Activated CD4-positive, CD25-positive, alpha-beta regulatory T cell treated with anti-CD3 and anti-CD28 coated beads, Interleukin-2, amount 50 U/mL, for 16 hours (primary cell): ENCODE measurements around the gene SLC2A1.
"Not testable (repeated sequence)": the region's sequence is repeated elsewhere in the genome, so short reads cannot be mapped to it uniquely, and the experiment has no call there.

ENCODE experiments used
- DNase-seq: peaks from one replicate; pipeline ENCODE4 v3.0.0-alpha.2; 2020; ENCODE audit warnings: low read depth, low spot score

The SLC2A1 gene

DNA sequence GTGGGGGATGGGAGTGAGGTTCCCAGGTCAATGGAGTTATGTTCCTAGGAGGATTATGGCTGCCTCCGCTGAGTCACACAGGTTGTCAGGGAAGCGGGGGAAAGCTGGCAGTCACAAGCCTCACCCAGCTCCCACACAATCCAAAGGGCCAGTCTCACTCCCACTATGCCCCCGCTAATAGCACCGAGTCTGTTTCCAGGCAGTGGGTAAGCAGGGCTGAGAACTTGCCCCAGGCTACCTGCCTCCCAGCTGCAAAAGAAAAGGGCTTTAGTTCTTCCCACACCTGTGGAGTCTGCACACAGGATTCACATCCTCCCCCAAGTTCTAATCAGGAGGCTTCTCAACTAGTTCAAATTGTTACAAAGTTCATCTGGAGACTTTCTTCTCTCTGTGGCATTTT is 58.7 kb downstream of the SLC2A1 start:
- DNase-seq, result not testable (repeated sequence)

DNA sequence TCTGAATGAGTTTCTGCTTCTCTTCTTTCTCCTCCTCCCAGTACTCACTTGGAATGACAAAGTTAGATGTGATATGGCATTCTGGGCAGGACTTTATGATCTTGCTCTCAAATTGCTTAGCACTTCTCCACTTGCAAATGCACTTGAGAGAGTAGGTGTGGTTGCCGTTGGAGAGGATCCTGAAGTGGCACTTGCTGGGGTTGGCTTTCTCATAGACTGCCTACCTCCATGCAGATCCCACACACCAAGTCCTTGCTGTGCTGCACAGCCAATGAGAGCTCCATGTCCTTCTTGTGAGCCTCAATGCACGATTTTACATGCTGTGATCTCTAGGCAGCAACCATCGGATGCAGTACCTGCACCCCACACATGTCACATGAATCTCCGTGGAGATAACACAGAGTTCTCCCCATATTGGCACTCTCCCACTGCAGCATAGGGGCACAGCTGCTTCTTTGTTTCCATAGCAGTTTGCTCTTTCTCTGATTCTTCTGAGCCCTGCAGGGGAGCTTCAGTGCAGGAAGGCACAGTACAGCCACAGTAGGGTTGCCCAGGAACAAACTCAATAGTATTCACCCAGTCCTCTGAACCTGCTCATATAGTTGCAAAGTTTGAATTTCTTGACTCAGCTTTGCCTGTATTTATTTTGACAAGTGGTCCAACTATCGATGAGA is 67.1 kb downstream of the SLC2A1 start:
- DNase-seq, result no peak

DNA sequence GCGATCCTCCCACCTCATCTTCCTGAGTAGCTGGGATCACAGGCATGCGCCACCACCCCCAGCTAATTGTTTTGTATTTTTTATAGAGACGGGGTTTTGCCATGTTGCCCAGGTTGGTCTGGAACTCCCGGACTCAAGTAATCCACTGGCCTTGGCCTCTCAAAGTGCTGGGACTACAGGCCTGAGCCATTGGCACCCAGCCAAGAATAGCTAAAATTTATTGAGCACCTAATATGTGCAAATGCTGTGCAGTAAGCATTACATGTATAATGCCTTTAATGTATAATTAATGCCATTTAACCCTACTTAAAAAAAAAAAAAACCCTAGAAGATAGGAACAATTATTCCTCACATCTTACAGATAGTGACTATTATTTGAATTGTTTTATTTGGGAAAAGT is 69.4 kb downstream of the SLC2A1 start:
- DNase-seq, result no peak

DNA sequence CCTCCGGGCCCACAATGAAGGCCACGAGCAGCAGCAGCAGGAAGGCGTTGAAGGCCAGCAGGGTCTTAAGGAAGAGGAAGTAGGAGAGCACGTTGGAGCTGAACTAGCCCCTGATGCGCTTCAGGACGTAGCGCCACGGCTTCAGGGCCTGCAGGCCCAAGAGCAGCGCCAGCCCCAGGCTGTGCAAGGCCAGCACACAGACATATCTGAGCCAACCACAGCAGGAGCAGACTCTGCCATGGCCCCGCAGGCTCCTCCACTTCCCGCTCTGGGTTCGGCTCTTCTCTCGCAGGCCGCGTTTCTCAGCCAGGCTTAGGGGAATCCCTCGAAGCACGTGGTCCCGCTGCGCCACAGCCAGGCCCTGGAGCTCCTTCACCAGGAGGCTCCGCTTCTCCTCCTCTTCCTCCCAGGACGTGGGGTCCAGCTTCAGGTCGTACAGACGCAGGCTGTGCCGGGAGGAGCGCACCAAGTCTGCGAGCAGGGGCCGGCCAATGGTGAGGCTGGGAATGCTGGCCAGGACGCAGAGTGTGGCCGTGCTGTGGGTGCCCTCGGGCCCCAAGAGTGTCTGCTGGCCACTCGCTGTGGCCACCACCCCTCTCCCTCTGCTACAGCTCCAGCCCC is 70.5 kb downstream of the SLC2A1 start:
- no peak for DNase-seq

DNA sequence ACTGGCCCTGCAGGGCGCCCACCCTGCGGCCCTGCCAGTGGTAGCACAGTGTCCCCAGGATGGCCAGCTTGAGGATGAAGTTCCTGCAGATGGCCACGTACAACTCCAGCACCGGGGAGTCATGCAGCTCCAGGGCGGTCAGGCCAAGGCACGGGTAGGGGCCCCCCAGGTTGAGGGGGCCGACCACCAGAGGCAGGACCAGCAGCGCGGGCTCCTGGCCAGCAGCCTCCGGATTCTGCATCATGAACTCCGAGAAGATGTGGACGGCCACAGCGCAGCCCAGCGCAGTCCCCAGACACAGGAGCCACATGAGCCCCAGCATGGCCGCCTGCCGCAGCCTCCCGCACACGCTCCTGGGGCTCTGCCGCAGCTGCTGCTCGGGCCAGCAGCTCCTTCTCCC is 71.3 kb downstream of the SLC2A1 start:
- no peak for DNase-seq

DNA sequence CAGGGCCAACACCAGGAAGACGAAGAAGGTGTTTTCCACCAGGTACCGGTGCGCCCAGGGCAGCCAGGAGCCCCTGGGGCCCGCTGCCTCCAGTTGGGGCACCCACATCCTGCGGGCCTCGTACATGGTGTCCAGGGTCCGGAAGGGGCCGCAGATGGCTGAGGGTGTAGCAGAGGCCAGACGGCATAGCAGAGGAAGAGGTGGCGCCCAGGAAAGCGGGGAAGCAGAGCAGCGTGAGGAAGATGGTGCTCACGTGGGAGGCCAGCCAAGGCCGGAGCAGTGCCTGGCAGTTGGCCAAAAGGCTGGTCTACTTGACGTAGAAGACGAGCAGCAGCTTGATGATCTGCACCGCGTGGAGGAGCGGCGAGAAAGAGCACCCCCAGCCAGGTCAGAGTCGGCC is 71.9 kb downstream of the SLC2A1 start:
- no peak for DNase-seq

DNA sequence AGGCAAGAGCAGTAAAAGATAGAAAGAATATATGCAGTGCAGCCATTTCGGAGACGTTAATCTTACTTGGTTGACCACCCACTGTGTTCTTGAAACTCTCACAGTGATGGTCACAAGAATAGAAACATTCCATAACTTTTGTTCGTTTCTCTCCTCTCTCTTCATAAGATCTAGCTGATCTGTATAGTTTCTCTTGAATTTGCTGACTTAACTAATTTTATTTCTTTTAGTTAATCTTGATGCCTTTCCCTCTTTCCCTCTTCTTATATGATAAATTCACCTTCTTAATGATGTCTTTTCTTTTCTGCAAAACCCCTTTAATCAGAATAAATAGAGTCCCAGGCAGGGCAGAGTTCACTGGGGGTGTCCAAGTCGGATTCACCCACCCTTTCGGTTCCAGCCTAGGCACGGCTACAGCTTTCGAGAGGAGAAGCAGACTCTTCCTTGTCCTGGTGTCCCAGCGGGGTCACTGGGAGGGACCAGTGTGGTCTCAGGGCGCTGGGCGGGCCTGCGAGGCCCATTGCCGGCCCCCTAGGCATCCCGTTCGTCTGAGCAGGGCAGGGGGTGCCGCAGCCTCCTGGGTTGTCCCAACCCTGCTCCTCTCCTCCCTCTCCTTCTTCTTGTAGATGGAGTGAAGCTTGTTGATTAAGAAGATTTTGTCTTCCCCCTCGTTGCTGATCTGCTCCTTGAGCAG is 72.5 kb downstream of the SLC2A1 start:
- no peak for DNase-seq

DNA sequence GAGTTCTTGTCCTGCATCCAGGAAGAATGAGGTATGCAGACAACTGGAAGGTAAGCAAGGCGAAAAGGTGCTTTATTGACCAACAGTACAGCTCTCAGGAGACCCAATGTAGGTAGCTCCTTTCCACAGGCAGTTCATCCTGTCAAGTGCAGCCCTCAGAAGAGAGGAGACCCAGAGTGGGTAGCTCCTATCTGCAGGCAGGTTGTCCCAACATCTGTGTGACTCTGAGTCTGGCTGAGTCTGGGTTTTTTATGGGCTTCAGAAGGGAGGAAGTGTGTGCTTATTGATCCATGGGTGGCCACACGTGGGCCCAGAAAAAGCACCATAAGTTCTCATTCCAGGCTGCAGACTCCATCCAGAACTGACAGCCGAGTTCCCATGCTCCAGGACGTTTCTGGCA is 78.3 kb downstream of the SLC2A1 start:
- DNase-seq, result no peak

DNA sequence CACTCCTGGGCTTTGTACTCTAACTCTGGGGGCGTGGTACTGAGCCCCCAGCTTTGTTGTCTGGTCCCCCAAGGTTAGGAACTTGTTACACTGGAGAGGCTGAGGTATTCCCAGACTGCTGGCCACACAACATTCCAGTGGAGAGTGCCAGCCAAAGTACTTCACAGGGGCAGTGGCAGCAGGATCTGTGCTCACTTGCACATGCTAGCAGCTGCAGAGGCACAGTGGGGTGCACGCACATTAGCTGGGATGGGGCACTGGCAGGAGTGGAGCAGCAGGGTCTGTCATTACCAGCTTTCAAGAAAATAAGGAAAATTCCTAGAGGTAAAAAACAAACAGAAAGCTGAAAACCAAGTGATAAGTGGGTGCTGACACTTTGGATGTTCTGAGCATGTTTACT is 81.3 kb downstream of the SLC2A1 start:
- DNase-seq, result no peak

DNA sequence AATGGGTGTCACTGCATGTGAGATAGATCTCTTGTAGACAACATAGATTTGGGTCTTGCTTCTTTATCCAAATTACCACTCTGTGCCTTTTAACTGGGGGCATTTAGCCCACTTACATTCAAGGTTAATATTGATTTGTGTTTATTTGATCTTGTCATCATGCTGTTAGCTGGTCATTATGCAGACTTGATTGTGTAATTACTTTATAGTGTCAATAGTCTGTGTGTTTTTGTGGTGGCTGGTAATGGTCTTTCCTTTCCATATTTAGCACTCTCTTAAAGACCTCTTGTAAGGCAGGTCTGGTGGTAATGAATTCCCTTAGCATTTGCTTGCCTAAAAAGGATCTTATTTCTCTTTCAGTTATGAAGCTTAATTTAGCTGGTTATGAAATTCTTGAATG is 82.7 kb downstream of the SLC2A1 start:
- DNase-seq, result no peak
